HUES48 (cell line): ENCODE results near the gene MTERF4.

Experiments used
- H3K27ac ChIP-seq: one replicate; pipeline ENCODE4 v1.7.0; 2013; ENCODE audit warnings: low read depth, low read length, inconsistent platforms
- H3K27me3 ChIP-seq: 2 replicates; pipeline ENCODE4 v1.6.1; 2013; ENCODE audit warnings: mild to moderate bottlenecking, low read length; ENCODE audit not compliant: control insufficient read depth, insufficient read depth
- H3K36me3 ChIP-seq: 2 replicates; pipeline ENCODE4 v1.6.1; 2013; ENCODE audit warnings: low read length; ENCODE audit not compliant: control insufficient read depth, insufficient read depth
- H3K4me1 ChIP-seq: 2 replicates; pipeline ENCODE4 v1.6.1; 2013; ENCODE audit warnings: mild to moderate bottlenecking, low read length; ENCODE audit not compliant: control insufficient read depth, insufficient read depth
- H3K4me3 ChIP-seq: 2 replicates; pipeline ENCODE4 v1.5.1; 2013; ENCODE audit warnings: mild to moderate bottlenecking, low read depth, low read length
- H3K9ac ChIP-seq: 2 replicates; pipeline ENCODE4 v1.6.1; 2013; ENCODE audit warnings: mild to moderate bottlenecking, low read depth, low read length, moderate library complexity
- H3K9me3 ChIP-seq: 2 replicates; pipeline ENCODE4 v1.6.1; 2013; ENCODE audit warnings: low read length; ENCODE audit not compliant: control insufficient read depth, insufficient read depth

MTERF4 gene

DNA sequence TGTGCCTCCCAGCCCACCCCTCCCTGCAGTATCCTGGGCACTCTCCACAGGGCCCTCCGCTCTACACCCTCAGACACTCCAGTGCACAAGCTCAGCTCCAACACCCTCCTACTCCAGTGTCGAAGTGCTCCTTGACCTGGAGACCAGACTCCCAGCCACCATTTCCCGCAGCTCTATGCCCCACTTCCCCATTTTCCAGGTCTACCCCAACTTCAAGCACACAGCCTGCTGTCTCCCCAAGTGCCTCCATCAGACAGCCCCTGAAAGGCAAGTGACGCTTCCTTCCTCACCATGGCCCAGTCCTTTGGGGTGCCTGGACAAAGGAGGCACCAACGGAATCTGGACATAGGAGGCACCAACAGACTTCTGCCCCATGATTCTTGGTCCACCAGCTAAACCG is 40.0 kb upstream of the MTERF4 start:
- H3K4me3 ChIP-seq = no peak overlapping the region
- no peak overlapping the region for H3K27ac ChIP-seq
- H3K4me1 ChIP-seq = no peaks in the 10 kb centered on the region
- no peaks in the 10 kb centered on the region for H3K9me3 ChIP-seq
- peaks cover 41% of the 10 kb centered on the region for H3K36me3 ChIP-seq
- H3K9ac ChIP-seq = no peak overlapping the region
- no peaks in the 10 kb centered on the region for H3K27me3 ChIP-seq

DNA sequence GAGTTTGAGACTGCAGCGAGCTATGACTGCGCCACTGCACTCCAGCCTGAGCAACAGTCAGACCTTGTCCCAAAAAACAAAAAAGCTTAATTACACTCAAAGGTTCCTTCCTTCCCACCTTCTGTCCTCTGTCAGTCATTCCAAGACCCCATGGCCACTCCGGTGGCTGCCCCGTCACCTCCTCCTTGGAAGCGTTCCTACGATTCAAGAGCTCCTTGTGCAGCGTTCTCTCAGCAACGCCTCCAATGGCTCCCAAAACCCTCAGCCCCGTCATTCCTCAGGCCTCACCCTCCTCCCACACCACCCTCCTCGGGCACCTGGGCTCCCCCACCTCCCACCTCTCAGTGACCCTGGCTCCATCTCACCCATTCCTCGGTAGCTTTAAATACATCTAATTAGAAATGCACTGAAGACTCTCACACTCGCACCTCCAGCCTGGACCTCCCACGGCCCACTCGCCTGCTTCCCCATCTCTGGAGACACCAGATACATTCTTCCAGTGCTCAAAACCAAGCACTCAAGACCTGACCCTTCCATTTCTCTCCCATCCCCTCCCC is 39.2 kb upstream of the MTERF4 start:
- no peaks in the 10 kb centered on the region for H3K27me3 ChIP-seq
- no peak overlapping the region for H3K9ac ChIP-seq
- no peak overlapping the region for H3K4me3 ChIP-seq
- peaks cover 49% of the 10 kb centered on the region for H3K36me3 ChIP-seq
- no peaks in the 10 kb centered on the region for H3K4me1 ChIP-seq
- no peak overlapping the region for H3K27ac ChIP-seq
- H3K9me3 ChIP-seq = no peaks in the 10 kb centered on the region

DNA sequence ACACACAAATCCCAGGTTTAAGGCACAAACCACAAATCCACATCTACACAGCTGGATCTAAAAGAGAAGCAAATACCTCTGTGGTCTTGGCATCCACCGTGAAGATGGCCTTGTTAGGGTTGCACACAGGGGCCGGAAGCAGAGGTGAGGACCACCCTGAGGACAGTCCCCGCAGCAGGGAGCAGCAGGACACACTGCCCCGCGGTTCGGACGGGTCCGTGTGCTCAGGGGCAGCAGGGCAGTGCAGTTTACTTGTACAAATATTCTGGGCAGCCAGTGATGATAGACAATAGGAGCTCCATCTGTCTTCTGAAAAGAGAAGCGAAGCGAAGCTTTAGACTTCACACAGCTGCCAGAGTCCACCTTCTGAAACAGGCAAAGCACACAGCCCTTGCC is 38.4 kb upstream of the MTERF4 start:
- Histone ChIP-seq H3K9me3 (no peaks in the 10 kb centered on the region), H3K27ac (no peak overlapping the region), H3K4me1 (no peaks in the 10 kb centered on the region), H3K4me3 (no peak overlapping the region), H3K36me3 (peaks cover 57% of the 10 kb centered on the region), H3K9ac (no peak overlapping the region), H3K27me3 (no peaks in the 10 kb centered on the region)

DNA sequence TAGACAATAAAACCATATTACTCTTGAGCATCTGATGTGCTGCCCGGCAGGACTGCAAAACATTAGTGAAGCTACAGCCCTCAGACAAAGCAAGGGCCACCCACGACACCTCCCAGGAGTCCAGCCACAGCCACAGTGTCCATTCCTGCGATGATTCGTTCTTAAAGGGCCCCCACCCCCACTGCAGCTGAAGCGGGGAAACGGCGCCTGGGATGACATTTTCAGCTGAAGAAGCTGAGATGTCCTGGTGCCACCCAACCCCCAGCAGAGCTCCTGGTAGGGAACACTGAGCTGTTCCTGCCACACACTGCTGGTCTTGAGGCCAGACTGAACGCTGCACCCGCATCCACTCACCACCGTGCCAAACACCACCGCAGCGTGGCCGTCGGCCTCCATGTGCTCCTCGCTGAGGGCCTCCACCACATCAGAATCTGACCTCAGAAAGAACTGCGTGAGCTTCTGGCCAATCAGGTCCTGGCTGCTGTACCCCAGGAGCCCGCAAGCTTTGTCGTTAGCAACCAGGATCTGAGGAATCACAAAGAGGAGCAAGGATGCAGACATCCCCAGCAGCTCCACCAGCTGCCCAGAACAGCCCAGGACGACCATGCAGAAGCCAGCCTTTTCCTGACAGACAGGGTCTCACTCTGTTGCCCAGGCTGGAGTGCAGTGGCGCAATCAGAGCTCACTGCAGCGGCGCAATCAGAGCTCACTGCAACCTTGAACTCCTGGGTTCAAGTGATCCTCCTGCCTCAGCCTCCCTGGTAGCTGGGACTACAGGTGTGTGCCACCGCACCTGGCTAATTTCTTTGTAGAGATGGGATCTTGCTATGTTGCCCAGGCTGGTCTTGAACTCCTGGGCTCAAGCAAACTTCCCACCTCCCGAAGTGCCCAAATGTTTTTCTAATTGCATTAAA is 37.7 kb upstream of the MTERF4 start:
- Histone ChIP-seq H3K36me3 (peaks cover 64% of the 10 kb centered on the region), H3K27me3 (no peaks in the 10 kb centered on the region), H3K4me3 (no peak overlapping the region)

DNA sequence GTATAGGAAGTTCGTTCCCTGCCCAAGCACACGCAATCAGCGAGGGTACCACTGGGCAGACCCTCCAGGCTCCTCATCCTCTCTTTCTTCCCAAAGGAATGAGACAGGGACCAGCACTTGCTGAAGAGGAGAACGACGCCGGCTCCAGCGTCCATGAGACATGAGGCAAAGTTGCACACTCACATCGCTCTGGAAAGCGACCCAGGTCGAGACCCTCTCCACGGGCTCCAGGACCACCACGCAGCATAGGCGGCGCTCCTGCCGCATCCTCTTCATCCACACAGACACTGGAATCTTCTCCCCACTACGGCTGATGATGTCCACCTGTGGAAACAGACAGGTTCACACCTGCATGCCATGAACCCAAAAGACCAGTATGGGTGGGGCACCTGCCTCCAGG is 36.4 kb upstream of the MTERF4 start:
- Histone ChIP-seq H3K9ac (no peak overlapping the region), H3K27me3 (no peaks in the 10 kb centered on the region), H3K27ac (no peak overlapping the region), H3K36me3 (peaks cover 72% of the 10 kb centered on the region), H3K9me3 (no peaks in the 10 kb centered on the region), H3K4me3 (no peak overlapping the region), H3K4me1 (no peaks in the 10 kb centered on the region)

More for the DNA sequence above, 37.7 kb upstream of the MTERF4 start:
- Histone ChIP-seq H3K4me1 (no peaks in the 10 kb centered on the region), H3K9ac (no peak overlapping the region), H3K9me3 (no peaks in the 10 kb centered on the region), H3K27ac (no peak overlapping the region)

DNA sequence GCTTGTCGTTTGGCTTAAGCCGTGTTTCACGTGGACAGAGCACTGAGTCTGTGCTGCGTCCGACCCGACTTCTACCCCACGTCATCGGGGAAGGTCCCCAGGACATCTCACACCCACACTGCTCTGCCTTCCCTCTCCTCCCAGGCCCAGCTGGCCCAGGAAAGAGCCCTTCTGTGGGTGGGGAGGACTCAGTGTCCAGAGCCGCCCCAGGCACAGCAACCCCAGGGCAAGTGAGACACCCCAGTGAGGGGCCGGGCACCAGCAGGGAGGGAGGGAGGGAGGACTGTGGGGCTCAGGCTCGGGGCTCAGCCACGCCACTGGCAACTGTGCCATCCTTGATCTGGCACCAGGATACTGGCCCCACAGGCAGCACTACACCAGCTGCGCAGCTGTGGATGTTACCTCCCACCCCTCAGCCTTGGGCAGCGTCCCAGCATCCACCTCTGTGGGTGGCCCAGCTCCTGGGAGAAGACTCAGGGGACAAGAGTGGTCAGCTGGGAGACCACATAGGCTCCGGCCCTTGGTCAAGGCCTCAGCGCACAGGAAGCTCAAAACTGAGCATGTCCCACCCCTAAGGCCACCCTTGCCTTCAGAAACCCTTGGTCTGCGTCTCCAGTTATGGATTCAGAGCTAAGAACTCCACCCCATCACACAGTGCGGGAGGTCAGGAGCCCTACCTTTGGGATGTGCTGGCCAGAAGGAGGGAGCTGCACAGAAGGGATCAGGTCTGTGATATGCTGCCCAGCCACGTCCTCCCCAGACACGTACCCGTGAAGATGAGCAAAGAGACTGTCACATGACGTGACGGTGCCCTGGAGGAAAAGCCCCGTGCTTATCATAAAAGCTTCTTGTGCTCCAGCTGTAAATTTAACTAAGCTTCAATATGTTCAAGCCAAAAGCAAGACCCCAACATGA is 35.4 kb upstream of the MTERF4 start:
- Histone ChIP-seq H3K27me3 (no peaks in the 10 kb centered on the region), H3K4me1 (no peaks in the 10 kb centered on the region), H3K9me3 (no peaks in the 10 kb centered on the region), H3K9ac (no peak overlapping the region), H3K4me3 (no peak overlapping the region), H3K36me3 (peaks cover 80% of the 10 kb centered on the region), H3K27ac (no peak overlapping the region)

DNA sequence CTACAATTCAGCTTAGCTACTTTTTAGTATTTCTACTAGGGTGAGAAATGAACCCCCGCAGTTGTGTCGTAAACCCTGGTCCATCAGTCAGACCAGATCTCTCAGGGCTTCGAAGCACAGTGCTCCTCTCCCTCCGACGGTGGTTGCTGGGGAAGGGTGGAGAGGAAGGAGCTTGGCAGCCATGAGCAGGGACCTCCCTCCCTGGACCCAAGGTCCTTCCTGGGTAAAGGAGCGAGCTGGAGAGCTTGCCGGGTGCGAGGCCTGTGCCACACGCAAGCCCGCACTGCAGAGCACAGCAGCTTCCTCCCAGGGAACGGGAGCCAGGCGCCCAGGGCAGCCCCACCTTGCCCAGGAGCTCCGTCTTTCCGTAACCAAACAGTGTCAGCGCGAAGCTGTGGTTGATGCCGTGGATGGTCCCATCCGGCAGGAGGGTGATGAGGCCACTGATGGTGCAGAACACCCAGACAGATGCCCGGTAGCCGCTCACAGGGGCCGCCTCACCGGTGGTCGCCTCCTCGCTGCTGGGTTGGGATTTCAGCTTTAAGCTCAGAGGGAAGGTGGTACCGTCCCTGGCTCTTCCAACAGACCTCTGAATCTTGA is 34.7 kb upstream of the MTERF4 start:
- H3K27me3 ChIP-seq = no peaks in the 10 kb centered on the region
- no peak overlapping the region for H3K4me3 ChIP-seq
- H3K9me3 ChIP-seq = no peaks in the 10 kb centered on the region
- peaks cover 80% of the 10 kb centered on the region for H3K36me3 ChIP-seq
- H3K4me1 ChIP-seq = no peaks in the 10 kb centered on the region
- H3K9ac ChIP-seq = no peak overlapping the region
- H3K27ac ChIP-seq = no peak overlapping the region

DNA sequence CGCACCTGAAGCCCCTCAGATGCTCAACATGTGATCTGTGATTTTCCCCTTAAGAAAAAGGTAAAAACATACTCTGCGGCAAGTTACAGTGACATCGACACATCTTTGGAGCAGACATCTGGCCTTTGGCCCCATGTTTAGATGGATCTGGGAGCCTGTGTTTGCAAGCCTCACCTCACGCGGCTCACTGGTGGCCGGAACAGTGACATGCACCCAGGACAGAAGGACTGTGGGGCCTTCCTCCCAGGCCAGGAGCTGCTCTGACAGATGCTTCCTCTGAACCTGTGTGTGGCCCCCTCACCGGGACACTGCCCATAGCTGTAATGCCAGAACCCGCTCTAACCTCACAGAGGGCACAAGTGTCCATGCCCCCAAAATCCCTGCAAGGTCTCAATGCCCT is 34.1 kb upstream of the MTERF4 start:
- H3K27ac ChIP-seq = no peak overlapping the region
- no peaks in the 10 kb centered on the region for H3K9me3 ChIP-seq
- H3K4me3 ChIP-seq = no peak overlapping the region
- H3K4me1 ChIP-seq = no peaks in the 10 kb centered on the region
- no peak overlapping the region for H3K9ac ChIP-seq
- H3K36me3 ChIP-seq = peaks cover 85% of the 10 kb centered on the region
- no peaks in the 10 kb centered on the region for H3K27me3 ChIP-seq

DNA sequence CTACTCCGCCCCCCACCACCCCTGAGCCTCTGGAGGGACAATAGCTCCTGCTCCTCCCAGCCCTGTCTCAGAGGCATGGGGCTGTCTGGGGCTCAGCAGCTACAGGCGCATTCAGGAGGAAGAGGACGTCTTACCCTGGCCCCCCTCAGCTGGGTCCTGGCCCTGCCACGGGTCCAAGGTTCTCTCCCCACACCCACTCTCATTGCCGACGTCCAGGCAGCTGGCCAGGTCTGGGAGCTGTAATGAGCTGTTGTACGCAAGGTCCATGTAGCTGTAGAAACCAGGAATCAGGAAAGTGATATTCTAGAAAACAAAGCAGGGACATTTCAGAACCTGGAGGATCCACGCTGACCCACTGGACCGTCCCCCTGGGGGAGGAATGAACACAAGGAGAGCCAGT is 33.6 kb upstream of the MTERF4 start:
- no peaks in the 10 kb centered on the region for H3K9me3 ChIP-seq
- no peaks in the 10 kb centered on the region for H3K27me3 ChIP-seq
- H3K27ac ChIP-seq = no peak overlapping the region
- peaks cover 86% of the 10 kb centered on the region for H3K36me3 ChIP-seq
- no peak overlapping the region for H3K9ac ChIP-seq
- no peak overlapping the region for H3K4me3 ChIP-seq
- no peaks in the 10 kb centered on the region for H3K4me1 ChIP-seq

DNA sequence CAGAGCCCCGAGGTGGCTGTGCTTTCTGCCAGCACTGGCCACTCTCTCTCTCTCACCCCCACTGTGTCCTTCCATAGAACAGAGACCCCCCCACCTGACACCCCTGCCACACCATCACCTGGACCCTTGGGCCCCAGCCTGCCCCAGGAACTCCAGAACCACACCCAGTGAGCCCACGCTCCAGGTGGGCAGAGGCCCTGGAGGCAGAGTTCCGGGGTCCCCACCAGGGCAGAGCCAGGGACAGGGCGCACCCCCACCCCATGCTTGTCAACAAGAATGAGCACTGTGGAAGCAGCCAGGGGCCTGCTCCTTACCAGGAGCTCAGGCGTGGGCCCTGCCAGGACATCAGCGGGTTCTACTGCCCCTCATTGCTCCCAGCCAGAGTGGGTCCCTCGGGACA is 32.6 kb upstream of the MTERF4 start:
- H3K9me3 ChIP-seq = no peaks in the 10 kb centered on the region
- H3K36me3 ChIP-seq = peaks cover 86% of the 10 kb centered on the region
- H3K27ac ChIP-seq = no peak overlapping the region

More for the DNA sequence above, 32.6 kb upstream of the MTERF4 start:
- H3K27me3 ChIP-seq = no peaks in the 10 kb centered on the region
- H3K9ac ChIP-seq = no peak overlapping the region
- H3K4me3 ChIP-seq = no peak overlapping the region
- no peaks in the 10 kb centered on the region for H3K4me1 ChIP-seq
